ENCODE data around the gene ASH1L.
"Not testable (repeated sequence)": the region's sequence is repeated elsewhere in the genome, so short reads cannot be mapped to it uniquely, and the experiment has no call there.

DNA sequence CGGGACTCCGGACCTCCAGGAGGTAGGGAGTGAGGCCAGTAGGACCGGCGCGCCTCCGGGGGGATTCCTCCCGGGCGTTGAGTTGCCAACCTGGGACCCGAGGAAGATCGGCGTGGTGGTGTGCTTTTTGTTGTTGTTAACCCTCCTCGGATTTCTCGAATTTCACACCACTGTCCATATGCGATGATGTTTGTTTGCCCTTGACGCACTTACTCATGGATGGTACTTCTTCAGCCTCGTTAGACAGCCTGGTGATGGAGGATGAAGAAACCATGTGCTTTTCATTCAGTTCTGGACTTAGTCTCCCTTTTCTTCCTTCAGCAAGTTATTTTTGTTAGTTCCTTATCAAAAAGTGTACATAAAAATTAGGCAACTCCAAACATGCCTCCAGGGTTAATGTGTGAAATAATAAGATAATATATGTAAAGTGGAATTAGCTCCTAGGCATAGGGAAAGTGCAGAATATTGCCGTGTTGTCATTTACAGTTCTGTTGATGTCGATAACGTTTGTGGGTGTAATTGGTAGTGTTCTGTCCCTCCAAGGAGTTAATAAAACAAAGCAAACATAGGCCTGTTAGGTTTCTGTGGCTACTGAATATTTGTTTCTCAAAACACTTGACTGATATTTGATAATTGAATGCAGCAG is 897 bp upstream of the ASH1L start:
- not testable (repeated sequence) for TF ChIP-seq CTCF (IDR thresholded peaks at IDR 0.05); EP300 (IDR thresholded peaks at IDR 0.05); POLR2A (IDR thresholded peaks at IDR 0.05; ENCODE audit: low read depth); POLR2AphosphoS5 (IDR thresholded peaks at IDR 0.05)
